ENCODE measurements around the gene SLAMF9.

The SLAMF9 gene

DNA sequence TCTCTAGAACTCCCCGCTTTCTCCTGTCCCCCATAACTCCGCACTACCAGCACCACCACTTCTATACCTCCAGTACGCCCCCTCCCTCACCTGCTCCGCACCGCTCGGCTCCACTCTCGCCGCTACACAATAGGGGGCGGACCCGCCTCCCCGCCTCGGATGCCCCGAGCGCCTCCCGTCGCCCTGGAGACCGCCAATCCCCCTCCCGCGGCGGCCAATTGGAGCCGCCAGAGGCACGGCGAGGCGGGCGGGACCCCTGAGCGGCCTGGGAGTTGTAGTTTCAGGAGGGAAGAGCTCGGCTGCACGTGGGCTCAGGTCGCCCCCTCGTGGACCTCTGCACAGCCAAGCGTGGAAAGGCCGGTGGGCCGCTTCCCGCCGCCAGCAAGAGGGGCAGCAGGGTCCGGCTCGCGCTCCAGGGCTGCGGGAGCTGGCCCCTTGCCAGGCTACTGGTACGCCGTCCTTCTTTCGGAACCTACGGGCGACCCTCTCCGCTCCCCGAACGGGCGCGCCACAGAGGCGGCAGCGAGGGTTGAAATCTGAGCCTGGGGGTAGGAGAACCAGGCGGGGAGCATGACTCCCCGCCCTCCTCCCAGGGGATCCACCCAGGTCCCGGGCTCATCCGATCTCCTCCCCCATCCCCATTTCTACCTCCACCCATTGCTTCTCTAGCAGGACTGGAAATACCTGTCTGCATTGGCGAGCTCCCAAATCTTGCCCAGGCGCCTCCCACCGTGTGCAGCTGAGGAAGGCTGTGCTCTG lies 8.4 kb downstream of the SLAMF9 start, which contains the start of gene IGSF9:
Gene IGSF9, minus strand, starts transcription at position 131 of the 759 bp plus-strand sequence. CDS start 2,159 bp downstream, outside the sequence.
- DNase-seq = peak; percentile 28 to 57

DNA sequence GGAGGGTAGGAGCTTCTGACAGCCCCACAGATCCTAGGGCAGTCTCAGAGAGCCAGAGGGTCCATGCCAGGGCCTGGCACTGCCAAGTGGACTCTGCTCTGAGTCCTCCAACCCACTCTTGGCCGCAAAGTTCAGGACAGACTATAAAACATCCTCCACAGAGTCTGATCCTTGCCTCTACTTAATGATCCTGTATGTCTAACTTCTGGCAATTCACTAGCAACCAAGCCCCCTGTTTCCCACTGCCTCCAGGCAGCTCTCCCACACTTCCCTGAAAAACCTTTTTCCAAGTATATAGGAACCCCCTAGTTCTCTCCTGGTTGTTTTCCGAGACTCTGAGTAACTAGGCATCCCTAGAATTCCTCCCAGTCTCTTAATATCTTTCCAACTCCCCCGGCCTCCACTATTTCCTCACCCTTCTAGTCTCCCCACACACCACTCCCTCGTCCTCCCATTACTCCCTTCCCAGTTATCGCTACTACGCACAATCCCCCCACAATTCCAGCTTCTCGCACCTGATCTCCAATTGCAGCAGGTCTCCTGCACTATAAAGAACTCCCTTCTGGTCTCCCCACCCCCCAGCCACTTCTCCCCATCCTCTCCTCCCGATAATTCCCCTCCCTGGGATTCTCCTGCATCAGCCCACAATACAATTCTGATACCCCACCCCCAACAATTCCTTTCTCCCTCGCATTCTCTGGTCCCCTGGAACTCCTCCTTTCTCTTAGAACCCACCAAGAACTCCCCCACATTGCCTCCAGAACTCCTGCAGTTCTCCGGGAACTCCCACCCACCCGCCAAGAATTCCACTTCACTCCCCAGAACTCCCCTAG lies 9.2 kb downstream of the SLAMF9 start:
- DNase-seq = no peak

DNA sequence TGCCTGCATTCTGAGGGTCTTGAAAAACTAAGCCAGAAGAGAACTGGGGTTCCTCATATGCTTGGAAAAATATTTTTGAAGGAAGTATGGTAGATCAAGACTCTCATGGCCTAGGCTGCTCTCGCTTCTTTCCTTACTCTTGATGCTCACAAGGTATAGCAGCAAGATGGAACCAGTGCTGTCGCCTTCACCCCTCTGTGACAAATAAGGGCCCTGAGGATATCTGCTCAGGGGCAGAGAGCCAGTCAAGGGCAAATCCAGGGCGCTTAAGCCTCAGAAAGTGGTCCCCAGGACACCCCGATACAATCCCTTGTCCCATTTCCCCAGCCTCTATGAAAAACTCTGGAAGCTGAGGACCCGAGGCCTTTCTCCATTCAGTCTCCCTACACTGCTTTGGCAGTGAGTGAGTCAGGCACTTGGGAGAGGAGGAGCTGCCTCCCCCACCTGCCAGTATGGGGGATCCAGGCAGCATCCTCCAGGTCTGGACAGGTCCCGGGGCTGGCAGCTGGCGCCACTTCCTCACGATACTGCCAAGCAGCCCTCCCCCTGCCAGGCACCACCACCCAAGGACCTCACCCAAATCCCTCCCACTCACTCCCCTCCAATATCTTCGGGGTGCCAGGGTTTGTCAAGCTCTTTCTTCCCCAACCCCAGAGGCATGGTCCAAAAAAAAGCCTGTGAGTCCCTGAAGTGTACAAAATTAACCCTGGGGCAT lies 10.0 kb downstream of the SLAMF9 start:
- no peak for DNase-seq

DNA sequence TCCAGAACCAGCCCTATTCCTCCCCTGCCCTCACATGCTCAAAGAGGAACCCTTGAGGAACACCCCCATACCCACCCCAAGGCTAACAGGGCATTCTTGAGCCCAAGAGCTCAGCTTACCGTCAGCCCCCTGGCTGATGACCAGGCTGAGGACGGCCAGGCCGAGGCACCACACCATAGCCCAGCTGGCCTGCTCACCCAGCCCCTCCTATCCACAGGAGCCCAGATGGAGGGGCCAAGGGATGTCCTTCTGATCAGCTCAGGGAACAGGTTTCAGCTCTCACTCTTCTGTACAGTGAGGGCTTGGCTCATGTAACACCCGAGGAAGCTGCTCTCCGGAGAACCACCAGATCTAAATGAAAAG lies 10.8 kb downstream of the SLAMF9 start:
- DNase-seq = no peak

DNA sequence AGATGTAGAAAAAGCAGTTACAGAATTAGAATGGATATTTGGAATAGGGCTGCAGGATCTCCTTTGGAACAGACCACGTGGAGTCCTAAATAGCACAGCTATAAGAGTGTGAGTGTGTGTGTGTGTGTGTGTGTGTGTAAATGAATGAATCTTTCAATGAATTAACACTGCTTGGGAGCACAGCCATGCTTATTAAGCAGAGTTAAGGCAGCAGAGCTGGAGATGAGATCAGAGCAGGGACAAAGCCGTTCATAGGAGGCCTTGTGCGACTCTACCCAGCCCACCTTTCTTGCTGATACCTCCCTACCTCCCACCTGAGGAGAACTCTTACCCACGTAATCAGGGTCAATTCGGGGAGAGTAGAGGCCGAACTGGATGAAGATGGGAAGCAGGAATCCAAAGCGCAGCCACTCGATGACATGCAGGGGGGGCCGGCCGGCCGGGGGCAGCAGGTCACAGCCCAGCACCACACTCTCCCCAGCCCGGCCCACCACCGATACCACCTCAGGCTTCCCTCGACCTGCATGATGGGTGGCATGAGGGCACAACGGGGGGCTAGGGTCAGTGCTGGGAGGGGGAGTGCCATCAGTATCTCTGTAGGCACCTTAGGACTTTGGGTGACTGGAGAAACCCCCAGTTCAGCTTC lies 11.3 kb downstream of the SLAMF9 start:
- DNase-seq = no peak

DNA sequence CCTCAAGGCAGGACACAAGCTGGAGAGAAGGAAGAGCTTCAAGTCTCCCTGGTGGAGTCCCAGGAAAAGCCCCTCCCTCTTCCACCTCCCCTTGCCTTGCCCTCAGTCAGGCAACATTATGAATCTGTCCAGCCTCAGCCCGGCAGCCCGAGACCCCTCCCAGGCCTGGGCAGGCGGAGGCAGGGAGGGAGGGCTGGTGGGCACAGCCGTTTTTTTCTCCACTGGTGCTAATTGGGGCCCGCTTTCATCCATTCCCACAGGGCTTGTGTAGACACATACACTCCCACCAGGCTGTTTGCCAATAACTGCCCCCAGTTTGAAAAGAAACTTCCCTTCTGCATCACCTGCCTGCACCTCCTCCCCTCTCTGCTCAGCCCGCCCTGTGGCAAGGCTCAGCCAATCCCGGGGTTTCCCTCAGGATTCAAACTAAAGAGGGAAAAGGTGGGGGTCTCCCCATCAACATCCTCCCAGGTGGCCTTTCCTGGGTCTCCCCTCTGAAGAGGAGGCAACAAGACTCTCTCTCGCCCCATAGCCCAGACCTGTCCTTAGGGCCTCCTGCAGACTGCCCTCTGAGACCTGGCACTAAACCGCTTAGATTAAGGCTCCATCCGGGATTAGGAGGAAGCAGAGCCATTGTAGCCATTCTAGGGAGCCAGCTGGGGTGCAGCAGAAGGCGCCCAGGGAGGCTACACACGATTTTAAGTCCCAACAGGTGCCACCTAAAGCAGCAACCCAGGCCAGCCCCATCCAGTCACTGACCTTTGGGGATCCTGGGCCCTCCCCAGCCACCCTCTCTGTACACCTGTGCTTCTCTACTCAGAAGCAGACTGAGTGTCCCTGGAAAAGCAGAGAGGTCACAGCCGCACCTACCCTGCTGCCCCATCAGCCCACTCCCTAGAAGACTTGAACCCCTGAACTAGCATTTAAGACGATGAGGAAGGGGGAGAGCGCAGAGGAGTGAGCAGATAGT lies 12.2 kb downstream of the SLAMF9 start:
- no peak for DNase-seq

DNA sequence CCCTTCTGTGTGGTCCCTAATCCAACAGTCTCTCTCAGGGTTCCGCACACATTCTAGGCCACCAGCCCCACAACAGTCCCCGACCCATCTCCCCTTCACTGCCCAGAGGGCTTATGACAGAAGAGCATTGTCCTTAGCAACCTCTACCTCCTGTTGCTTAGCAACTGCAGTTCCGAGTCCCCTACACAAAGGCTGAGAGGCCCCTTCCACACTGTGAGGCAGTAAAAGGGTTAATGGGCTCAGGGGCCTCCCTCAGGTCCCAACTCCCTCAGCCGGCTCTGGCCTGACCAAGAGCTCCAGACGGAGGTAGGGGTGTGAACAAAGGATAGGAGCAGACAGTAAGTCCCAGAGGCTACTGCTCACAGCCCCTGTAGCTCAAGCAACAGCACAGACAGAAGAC lies 12.9 kb downstream of the SLAMF9 start:
- no peak for DNase-seq

DNA sequence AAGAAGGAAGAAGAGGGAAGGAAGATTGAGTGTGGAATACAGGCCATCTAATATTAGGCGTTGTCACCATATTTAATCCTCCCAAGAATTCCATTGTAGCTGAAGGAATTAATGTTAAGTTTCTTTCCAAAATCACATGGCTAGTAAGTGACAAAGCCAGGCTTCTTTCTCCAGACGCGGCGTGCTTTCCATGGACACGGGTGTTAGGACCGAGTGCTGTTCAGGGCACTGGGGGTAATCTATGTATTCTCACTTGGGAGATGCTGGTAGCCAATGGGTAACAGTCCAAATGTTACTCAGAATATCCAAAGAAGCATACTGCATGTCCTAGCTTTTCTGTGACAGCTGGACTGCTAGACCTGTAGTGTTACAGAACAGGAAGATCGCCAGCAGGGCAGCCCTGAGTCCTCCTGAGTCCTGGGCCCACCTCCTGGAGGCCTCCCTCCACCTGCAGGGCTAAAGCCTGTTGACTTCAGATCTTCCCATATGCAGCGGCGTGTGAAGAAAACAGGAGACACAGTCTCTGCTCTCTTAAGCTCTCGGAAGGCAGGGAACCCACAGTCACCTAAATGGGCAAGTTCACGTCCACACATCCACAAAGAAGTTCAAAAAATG lies 13.9 kb downstream of the SLAMF9 start:
- no peak for DNase-seq

DNA sequence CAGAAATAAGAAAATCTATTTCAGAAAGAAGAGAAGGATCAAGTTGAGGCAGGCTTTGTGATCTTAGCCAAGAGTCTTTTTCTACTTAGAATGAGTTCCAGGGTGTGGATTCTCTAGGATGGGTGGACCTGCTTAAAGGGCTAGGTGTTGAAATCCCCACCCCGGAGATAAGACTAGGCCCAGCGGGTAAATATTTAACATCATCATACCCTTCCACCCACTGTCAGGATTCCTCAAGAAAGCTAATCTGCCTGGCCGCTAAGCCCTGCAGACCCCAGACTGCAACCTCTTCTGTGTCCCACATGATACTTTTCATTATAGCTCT lies 14.4 kb downstream of the SLAMF9 start:
- DNase-seq = no peak

DNA sequence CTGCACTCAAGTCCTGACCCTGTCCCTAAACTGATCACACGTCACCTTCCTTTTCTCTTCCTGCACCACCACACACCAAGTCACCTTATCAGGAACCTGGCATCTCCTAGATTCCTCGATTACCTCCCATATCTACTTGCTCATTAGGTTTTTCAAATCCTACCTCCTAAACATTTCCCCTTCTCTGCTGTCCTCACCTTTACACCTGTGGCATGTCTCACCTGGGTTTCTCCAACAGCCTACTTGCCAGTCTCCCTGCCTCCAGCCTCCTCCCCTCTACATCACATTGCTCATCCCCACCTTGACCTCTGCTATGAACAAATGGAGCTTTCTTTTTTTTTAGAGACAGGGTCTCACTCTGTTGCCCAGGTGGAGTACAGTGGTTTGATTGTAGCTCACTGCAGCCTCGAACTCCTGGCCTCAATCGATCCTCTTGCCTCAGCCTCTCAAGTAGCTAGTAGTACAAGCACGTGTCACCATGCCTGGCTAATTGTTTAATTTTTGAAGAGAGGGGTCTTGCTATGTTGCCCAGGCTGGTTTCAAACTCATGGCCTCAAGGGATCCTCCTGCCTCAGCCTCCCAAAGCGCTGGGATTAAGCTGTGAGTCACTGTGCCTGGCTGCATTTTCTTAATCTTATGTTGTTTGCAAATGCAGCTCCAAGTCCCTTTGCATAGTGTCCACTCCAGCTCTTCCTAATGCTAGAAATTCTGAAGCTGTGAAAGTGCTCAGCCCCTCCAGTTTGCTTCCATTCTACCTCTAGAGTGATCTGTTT lies 14.9 kb downstream of the SLAMF9 start:
- no peak for DNase-seq

DNA sequence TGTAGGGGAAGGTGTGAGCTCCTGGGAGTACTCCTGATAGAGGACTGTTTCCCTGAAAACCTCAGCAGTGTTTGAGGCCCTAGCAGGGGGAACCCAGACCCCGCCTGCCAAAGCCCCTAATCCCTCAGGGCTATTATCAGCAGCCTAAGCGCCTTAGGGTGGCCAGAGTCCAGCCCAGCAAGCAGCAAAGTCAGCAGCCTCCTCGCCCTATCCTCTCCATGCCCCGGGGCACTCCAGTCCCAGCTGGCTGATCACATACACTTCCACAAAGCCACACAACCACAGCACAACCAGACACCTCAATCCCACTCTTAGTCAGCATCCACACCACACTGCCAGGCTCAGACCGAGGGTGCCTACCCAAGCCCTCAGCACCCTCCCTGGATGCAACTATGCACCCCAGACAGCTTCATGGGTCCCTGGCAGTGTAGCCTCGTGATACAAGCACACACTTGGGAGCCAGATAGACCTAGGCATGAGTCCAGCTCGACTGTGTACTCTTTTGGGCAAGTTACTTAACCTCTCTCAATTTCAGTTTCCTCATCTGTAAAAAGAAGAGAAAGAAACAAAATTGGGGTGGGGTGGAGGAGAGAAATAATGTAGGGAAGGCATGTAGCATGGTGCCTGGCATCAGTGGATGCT lies 15.7 kb downstream of the SLAMF9 start:
- no peak for DNase-seq

DNA sequence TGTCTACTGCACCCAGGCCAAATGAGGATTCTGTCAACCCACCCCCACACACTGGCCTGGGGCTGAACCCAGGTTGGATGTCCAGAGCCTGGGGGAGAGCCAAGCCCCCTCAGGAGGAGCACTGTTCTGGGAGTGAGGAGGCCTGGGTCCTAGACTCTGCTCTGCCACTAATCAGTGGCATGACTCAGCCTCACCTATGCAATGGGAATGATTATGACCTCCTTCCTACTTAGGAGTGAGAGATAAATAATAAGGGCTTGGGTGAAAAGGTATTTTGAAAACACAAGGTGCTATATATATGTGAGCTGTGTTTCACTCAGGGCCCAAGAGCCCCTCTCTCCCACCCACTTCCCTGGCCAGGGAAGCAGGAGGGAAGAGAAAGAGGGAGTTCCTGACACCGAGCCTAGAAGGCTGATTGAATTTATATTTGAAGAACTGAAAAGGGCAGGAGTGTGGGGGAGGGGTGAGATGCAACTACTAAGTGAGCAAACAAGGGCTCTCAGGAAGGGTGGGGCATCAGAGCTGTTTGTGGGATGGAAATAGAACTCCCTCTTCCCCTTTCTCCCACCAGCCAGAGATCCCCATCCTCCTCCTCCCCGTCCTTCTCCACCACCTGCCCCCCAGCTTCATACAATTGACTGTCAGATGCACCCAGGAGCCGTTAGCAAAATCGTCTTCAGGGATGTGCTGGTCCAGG lies 16.8 kb downstream of the SLAMF9 start:
- DNase-seq = no peak

DNA sequence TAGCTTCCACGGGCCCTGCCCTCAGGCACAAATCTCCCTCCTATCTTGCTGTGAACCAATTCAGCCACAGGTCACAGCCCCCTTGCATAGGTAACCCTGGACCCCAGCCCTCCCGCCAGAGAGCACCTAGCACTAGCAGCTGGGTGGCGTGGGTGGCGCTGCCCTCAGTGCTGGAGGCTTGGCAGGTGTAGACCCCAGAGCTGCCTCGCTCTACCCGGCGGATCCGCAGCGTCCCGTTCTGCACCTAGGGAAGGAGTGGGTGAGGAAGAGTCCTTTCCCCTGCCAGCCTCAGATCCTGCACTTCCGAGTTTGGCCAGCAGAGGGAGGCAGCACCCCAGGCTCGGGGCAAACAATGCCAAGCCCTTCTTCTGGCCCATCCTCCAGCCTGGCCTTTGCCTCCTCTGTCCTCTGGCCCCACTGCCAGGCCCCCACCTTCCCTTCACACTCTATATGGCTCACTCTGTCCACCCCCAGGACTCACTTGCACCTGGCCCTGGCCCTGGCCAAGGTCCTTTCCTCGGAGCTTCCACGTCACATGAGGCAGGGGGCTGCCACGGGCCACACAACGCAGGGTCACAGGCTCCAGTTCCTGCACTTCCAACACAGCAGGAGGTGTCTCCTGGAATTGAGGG lies 17.6 kb downstream of the SLAMF9 start:
- DNase-seq = no peak

DNA sequence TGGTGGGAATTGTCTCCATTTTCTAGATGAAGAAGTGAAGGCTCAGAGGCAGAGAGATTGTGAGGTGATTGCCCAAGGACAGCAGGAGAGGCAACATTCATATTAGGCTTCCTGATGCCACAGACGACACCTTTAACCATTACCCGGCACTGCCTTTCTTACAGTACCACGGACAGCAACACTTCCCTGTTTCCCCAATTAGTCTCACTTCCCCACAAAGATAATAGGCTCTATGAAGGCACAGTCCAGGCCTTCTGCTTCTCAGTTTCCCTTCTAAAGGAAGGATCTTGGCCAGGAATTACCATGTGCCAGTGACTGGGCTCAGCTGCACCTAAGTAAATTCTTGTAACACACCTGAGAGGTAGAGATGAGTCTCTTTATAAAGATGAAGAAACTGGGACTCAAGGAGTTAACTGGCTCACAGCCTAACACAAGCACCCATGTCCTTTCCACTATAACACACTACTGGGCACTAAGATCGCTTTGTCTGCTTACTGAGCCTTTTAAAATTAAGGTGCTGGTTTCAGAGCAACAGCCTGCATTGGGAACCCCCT lies 18.2 kb downstream of the SLAMF9 start:
- DNase-seq = no peak

DNA sequence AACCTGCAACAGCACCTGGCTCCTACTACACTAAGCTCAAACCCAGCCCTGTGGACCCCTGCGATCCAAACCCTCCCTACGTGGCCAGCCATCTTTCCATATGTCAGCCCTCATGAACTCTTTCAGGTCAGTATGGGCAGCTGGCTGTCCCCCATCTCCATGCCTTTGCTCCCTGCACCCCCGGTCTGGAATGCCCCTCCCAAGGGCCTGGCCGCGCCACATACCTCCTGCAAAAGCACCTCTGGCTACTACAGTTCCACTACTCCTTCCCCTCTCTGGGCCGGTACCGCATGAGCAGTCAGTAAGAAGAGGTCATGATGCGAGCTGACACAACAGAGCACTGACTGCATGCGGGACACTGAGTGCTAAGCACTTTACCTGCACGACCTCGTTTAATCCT lies 18.7 kb downstream of the SLAMF9 start:
- DNase-seq = no peak

DNA sequence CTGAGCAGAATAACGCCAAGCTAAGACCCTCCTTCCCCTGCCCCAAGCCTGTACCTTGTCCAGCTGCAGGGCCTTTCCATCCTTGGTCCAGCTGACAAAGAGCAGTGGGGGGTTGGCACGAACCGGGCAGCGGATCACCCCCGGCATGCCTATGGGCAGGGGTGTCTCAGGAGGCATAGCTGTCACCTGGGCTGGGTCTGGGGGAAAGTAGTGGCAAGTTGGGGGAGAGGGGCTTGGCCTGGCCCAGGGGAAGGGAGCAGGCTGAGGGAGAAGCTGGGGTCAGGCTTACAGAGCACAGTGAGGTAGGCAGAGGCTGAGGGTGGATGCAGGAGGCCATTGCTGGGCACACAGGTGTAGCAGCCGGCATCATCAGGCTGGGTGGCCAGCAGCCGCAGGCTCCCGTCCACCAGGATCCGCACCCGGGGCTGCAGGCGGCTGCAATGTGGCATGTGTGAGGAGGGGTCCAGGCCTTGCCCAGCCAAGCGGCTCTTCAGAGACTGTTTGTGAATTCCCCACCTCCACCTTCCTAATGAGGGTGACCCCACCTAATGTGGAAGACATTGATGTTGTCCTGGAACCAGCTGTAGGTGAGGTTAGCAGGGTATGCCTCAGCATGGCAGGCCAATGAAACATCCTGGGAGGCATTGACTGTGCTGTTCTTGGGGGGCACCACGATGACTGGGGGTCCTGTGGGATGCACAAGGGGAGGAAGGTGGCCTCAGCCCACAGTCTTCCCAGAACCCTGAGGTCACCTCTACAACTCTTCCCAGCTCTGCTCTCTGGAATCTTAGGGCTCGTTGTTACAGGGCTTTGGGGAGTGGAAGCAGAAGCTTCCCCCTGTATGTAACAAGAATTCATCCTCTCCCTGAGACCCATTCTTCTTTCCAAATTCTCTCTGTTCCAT lies 19.6 kb downstream of the SLAMF9 start:
- DNase-seq = no peak

DNA sequence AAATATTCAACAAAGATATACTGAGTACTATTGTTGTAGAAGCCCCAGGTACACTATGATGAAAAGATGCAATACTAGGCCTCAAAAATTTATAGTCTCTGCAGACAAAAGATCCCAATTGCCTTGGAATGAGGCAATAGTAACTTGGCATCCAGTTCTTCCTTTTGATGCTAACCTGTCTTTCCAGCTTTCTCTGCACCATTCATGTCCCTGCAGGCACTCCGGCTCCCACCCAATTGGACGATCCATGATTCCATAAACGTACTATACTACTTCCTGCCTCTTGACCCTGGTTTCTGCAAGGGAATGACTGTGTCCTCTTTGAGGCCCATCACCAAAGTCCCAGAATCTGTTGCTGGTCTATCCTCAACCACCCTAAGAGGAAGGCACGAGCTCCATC lies 20.7 kb downstream of the SLAMF9 start:
- DNase-seq = no peak
